ENCODE data around the gene CDC42BPA. TPM values are rescaled to one million over a fixed set of nuclear protein-coding genes. Genes with fewer than 3 reads are reported as not detected.

Gene CDC42BPA
- polyA plus RNA-seq, 1 donor = 24.3 TPM

GRCh38 chr1:226948051-226948450 lies 370.2 kb downstream of the CDC42BPA start:
- Histone ChIP-seq H3K27ac (ENCODE audit: low read length) (no peak overlapping the region), H3K36me3 (ENCODE audit: control insufficient read depth, insufficient read depth, low read length) (peaks cover 3% of the 10 kb centered on the region), H3K4me1 (ENCODE audit: control insufficient read depth, insufficient read depth, low read length) (peaks cover 25% of the 10 kb centered on the region), H3K4me3 (ENCODE audit: low read length) (no peak overlapping the region), H3K9me3 (ENCODE audit: control insufficient read depth, low read depth, low read length) (no peaks in the 10 kb centered on the region), H3K27me3 (ENCODE audit: control insufficient read depth, insufficient read depth, low read length) (no peaks in the 10 kb centered on the region)
- DNase-seq = no peak
- WGBS (ENCODE audit: insufficient coverage, low lambda C conversion rate) = no CpG with 5 or more reads among the region's 2 CpGs

GRCh38 chr1:226946841-226947240 lies 371.5 kb downstream of the CDC42BPA start:
- Histone ChIP-seq H3K4me3 (ENCODE audit: low read length) (no peak overlapping the region), H3K27ac (ENCODE audit: low read length) (no peak overlapping the region), H3K4me1 (ENCODE audit: control insufficient read depth, insufficient read depth, low read length) (peaks cover 25% of the 10 kb centered on the region), H3K36me3 (ENCODE audit: control insufficient read depth, insufficient read depth, low read length) (peaks cover 3% of the 10 kb centered on the region), H3K27me3 (ENCODE audit: control insufficient read depth, insufficient read depth, low read length) (no peaks in the 10 kb centered on the region), H3K9me3 (ENCODE audit: control insufficient read depth, low read depth, low read length) (no peaks in the 10 kb centered on the region)
- DNase-seq = no peak
- no CpG with 5 or more reads among the region's 3 CpGs for WGBS (ENCODE audit: insufficient coverage, low lambda C conversion rate)

GRCh38 chr1:226946285-226946684 lies 372.0 kb downstream of the CDC42BPA start:
- peaks cover 3% of the 10 kb centered on the region for H3K36me3 ChIP-seq (ENCODE audit: control insufficient read depth, insufficient read depth, low read length)
- no peak for DNase-seq
- H3K4me1 ChIP-seq (ENCODE audit: control insufficient read depth, insufficient read depth, low read length) = peaks cover 25% of the 10 kb centered on the region
- H3K27ac ChIP-seq (ENCODE audit: low read length) = no peak overlapping the region
- no peaks in the 10 kb centered on the region for H3K9me3 ChIP-seq (ENCODE audit: control insufficient read depth, low read depth, low read length)
- no peaks in the 10 kb centered on the region for H3K27me3 ChIP-seq (ENCODE audit: control insufficient read depth, insufficient read depth, low read length)
- WGBS (ENCODE audit: insufficient coverage, low lambda C conversion rate) = no CpG with 5 or more reads among the region's 9 CpGs
- no peak overlapping the region for H3K4me3 ChIP-seq (ENCODE audit: low read length)

GRCh38 chr1:226945858-226946245 lies 372.4 kb downstream of the CDC42BPA start:
- Histone ChIP-seq H3K27ac (ENCODE audit: low read length) (peak overlapping the region; percentile 50), H3K4me3 (ENCODE audit: low read length) (no peak overlapping the region), H3K36me3 (ENCODE audit: control insufficient read depth, insufficient read depth, low read length) (peaks cover 3% of the 10 kb centered on the region), H3K27me3 (ENCODE audit: control insufficient read depth, insufficient read depth, low read length) (no peaks in the 10 kb centered on the region), H3K4me1 (ENCODE audit: control insufficient read depth, insufficient read depth, low read length) (peaks cover 29% of the 10 kb centered on the region), H3K9me3 (ENCODE audit: control insufficient read depth, low read depth, low read length) (no peaks in the 10 kb centered on the region)
- no peak for DNase-seq
- no CpG with 5 or more reads among the region's 8 CpGs for WGBS (ENCODE audit: insufficient coverage, low lambda C conversion rate)

GRCh38 chr1:226945106-226945857 lies 373.0 kb downstream of the CDC42BPA start:
- H3K9me3 ChIP-seq (ENCODE audit: control insufficient read depth, low read depth, low read length) = no peaks in the 10 kb centered on the region
- H3K4me3 ChIP-seq (ENCODE audit: low read length) = no peak overlapping the region
- peaks cover 3% of the 10 kb centered on the region for H3K36me3 ChIP-seq (ENCODE audit: control insufficient read depth, insufficient read depth, low read length)
- WGBS (ENCODE audit: insufficient coverage, low lambda C conversion rate) = no CpG with 5 or more reads among the region's 19 CpGs
- H3K27me3 ChIP-seq (ENCODE audit: control insufficient read depth, insufficient read depth, low read length) = no peaks in the 10 kb centered on the region
- peaks cover 31% of the 10 kb centered on the region for H3K4me1 ChIP-seq (ENCODE audit: control insufficient read depth, insufficient read depth, low read length)
- DNase-seq = peak; percentile 83 to 92
- peak overlapping the region; percentile 50 for H3K27ac ChIP-seq (ENCODE audit: low read length)

GRCh38 chr1:226943927-226944326 lies 374.4 kb downstream of the CDC42BPA start:
- Histone ChIP-seq H3K27ac (ENCODE audit: low read length) (no peak overlapping the region), H3K36me3 (ENCODE audit: control insufficient read depth, insufficient read depth, low read length) (no peaks in the 10 kb centered on the region), H3K4me1 (ENCODE audit: control insufficient read depth, insufficient read depth, low read length) (peaks cover 31% of the 10 kb centered on the region), H3K27me3 (ENCODE audit: control insufficient read depth, insufficient read depth, low read length) (no peaks in the 10 kb centered on the region), H3K4me3 (ENCODE audit: low read length) (no peak overlapping the region), H3K9me3 (ENCODE audit: control insufficient read depth, low read depth, low read length) (no peaks in the 10 kb centered on the region)
- no CpG with 5 or more reads among the region's 2 CpGs for WGBS (ENCODE audit: insufficient coverage, low lambda C conversion rate)
- DNase-seq = no peak

- no peak overlapping the region for H3K4me3 ChIP-seq (ENCODE audit: low read length)
- no peaks in the 10 kb centered on the region for H3K36me3 ChIP-seq (ENCODE audit: control insufficient read depth, insufficient read depth, low read length)
- H3K27me3 ChIP-seq (ENCODE audit: control insufficient read depth, insufficient read depth, low read length) = no peaks in the 10 kb centered on the region
- no peak overlapping the region for H3K27ac ChIP-seq (ENCODE audit: low read length)
- 100% methylated on average over 1 of the region's 5 CpGs for WGBS (ENCODE audit: insufficient coverage, low lambda C conversion rate)
- no peak for DNase-seq
- H3K9me3 ChIP-seq (ENCODE audit: control insufficient read depth, low read depth, low read length) = no peaks in the 10 kb centered on the region
- peaks cover 34% of the 10 kb centered on the region for H3K4me1 ChIP-seq (ENCODE audit: control insufficient read depth, insufficient read depth, low read length)
Observed at GRCh38 chr1:226943156-226943555, 375.1 kb downstream of the CDC42BPA start.

- Histone ChIP-seq H3K36me3 (ENCODE audit: control insufficient read depth, insufficient read depth, low read length) (no peaks in the 10 kb centered on the region), H3K9me3 (ENCODE audit: control insufficient read depth, low read depth, low read length) (no peaks in the 10 kb centered on the region), H3K4me1 (ENCODE audit: control insufficient read depth, insufficient read depth, low read length) (peaks cover 34% of the 10 kb centered on the region), H3K4me3 (ENCODE audit: low read length) (no peak overlapping the region), H3K27ac (ENCODE audit: low read length) (no peak overlapping the region), H3K27me3 (ENCODE audit: control insufficient read depth, insufficient read depth, low read length) (no peaks in the 10 kb centered on the region)
- WGBS (ENCODE audit: insufficient coverage, low lambda C conversion rate) = no CpG with 5 or more reads among the region's 3 CpGs
- DNase-seq = no peak
Observed at GRCh38 chr1:226942392-226942791, 375.9 kb downstream of the CDC42BPA start.

GRCh38 chr1:226940806-226941067 lies 377.6 kb downstream of the CDC42BPA start:
- Histone ChIP-seq H3K4me3 (ENCODE audit: low read length) (peak overlapping the region; percentile 71), H3K9me3 (ENCODE audit: control insufficient read depth, low read depth, low read length) (peaks cover 3% of the 10 kb centered on the region), H3K27ac (ENCODE audit: low read length) (no peak overlapping the region), H3K4me1 (ENCODE audit: control insufficient read depth, insufficient read depth, low read length) (peaks cover 27% of the 10 kb centered on the region), H3K36me3 (ENCODE audit: control insufficient read depth, insufficient read depth, low read length) (no peaks in the 10 kb centered on the region), H3K27me3 (ENCODE audit: control insufficient read depth, insufficient read depth, low read length) (no peaks in the 10 kb centered on the region)
- DNase-seq = no peak
- WGBS (ENCODE audit: insufficient coverage, low lambda C conversion rate) = 14% methylated on average over 1 of the region's 6 CpGs

GRCh38 chr1:226940029-226940805 lies 378.1 kb downstream of the CDC42BPA start, which contains the start of gene COQ8A:
Gene COQ8A, plus strand, starts transcription at chr1:226940294. Its CDS starts 21,092 bp downstream, at chr1:226961386.
- Histone ChIP-seq H3K27me3 (ENCODE audit: control insufficient read depth, insufficient read depth, low read length) (no peaks in the 10 kb centered on the region), H3K9me3 (ENCODE audit: control insufficient read depth, low read depth, low read length) (peaks cover 7% of the 10 kb centered on the region), H3K4me3 (ENCODE audit: low read length) (peak within 1 kb of the TSS; percentile 71), H3K27ac (ENCODE audit: low read length) (peak within 1 kb of the TSS; percentile 94), H3K36me3 (ENCODE audit: control insufficient read depth, insufficient read depth, low read length) (no peaks in the 10 kb centered on the region), H3K4me1 (ENCODE audit: control insufficient read depth, insufficient read depth, low read length) (peaks cover 22% of the 10 kb centered on the region)
- DNase-seq = peak; percentile 99 to 100
- WGBS (ENCODE audit: insufficient coverage, low lambda C conversion rate) = no CpG with 5 or more reads among the region's 73 CpGs
